Activated gamma-delta T cell treated with Interleukin-2 at 50 U/mL for 16 hours (primary cell): ENCODE measurements around the gene ANGPTL2.

Experiments used
- DNase-seq: peaks from one replicate; pipeline ENCODE4 v3.0.0-alpha.2; 2020

Gene ANGPTL2

GRCh38 chr9:127038531-127038930, 83.9 kb downstream of the ANGPTL2 start:
- DNase-seq, result no peak
